Measurements from ENCODE around the gene GRAMD2B.
A peak's percentile ranks its signal among the peaks of the same experiment; 100 is the strongest.
"Not testable (repeated sequence)": the region's sequence is repeated elsewhere in the genome, so short reads cannot be mapped to it uniquely, and the experiment has no call there.

Gene GRAMD2B

DNA sequence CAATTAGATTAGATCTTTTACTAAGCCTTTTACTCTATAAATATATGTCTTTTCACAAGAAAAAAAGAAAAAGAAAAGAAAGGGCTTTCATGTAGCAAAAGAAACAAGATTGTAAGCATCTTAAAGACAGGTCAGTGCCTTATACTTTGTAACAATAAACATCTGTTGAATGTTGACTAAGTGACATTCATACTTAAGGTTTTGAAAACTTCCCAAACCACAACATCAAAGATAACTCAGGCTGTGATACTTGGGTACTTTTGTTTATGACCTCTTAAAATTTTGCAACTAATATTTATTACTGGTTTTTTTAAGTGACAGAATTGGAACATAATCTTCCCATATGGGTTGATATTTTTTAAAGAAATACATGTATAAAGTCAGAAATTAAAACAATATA lies 7.4 kb downstream of the GRAMD2B start:
- no peaks in the 10 kb centered on the region for H3K27me3 Mint-ChIP-seq
- H3K27ac Mint-ChIP-seq = no peak overlapping the region
- H3K4me1 Mint-ChIP-seq = peaks cover 4% of the 10 kb centered on the region
- CTCF ChIA-PET = no interaction called here
- no peak overlapping the region for H3K4me3 Mint-ChIP-seq
- H3K9me3 Mint-ChIP-seq = no peaks in the 10 kb centered on the region
- peaks cover 11% of the 10 kb centered on the region for H3K36me3 Mint-ChIP-seq
- no peak for DNase-seq

DNA sequence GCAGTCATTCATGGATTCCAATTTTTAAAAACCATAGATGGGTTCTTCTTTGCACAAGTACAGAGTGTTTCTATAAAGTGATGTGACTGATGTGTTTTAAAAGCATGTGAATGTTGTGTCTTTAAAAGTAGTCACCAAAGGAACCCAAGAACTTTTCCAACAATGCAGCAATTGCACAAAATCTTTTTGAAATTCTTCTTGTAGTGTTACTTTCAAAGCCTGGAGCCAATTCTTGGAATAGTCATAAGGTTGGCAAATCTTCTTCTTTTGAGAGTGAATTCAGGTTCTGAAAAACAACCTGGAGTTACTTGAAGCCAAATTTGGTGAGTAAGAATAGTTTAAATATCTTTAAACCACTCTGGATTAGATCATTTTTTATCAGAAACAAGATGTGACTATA lies 10.5 kb downstream of the GRAMD2B start:
- DNase-seq = no peak
- H3K27ac Mint-ChIP-seq = no peak overlapping the region
- H3K36me3 Mint-ChIP-seq = peaks cover 16% of the 10 kb centered on the region

DNA sequence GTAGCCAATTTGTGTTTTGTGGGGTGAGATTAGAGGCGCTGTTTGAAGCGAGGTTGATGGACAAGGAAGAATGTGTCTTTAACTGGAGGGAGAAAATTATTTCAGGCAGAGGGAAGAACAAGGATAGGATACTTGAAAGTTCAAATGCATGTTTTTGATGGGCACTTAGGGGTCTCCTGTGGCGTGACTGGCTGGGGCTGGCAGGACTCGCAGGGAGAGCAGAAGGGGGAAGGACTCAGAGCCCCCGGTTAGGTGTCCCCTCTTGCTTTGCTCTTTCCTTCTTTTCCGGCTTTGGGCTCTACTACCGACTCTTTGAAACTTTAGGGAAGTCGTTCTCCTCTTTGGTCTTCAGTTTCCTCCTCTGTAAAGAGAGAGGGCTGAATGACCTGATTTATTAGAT lies 12.1 kb downstream of the GRAMD2B start:
- Mint-ChIP-seq H3K4me3 (no peak overlapping the region), H3K36me3 (peaks cover 14% of the 10 kb centered on the region), H3K27ac (no peak overlapping the region), H3K27me3 (no peaks in the 10 kb centered on the region), H3K4me1 (peaks cover 5% of the 10 kb centered on the region), H3K9me3 (peaks cover under 1% of the 10 kb centered on the region)
- CTCF ChIA-PET = no interaction called here
- DNase-seq = no peak

More for the DNA sequence above, 10.5 kb downstream of the GRAMD2B start:
- CTCF ChIA-PET = interaction anchor here (1.5 kb wide), 1 partner anchor 66 kb away, joined by 4 read pairs; no protein-coding TSS in a partner anchor
- H3K27me3 Mint-ChIP-seq = no peaks in the 10 kb centered on the region
- peaks cover 5% of the 10 kb centered on the region for H3K4me1 Mint-ChIP-seq
- no peak overlapping the region for H3K4me3 Mint-ChIP-seq
- H3K9me3 Mint-ChIP-seq = no peaks in the 10 kb centered on the region

DNA sequence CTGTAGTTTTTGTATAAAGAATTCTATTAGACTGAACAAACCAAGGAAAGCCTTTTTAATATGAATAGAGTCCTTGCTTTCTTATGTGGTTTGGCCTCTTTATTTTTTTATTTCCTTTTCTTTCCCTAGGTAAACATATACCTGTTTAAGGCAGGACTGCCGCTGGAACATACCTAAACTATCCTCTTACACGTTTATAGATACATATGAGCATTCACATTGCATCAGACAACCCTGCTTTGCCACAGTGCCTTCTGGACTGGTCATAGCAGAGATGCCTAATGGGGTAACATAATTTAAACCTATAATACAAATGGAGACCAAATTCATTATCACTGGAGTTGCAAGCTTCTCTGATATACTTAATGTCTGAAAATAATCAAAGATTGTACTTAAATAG lies 12.5 kb downstream of the GRAMD2B start:
- Mint-ChIP-seq H3K4me1 (peaks cover 5% of the 10 kb centered on the region), H3K9me3 (peaks cover 3% of the 10 kb centered on the region), H3K36me3 (peaks cover 16% of the 10 kb centered on the region), H3K27ac (no peak overlapping the region), H3K27me3 (no peaks in the 10 kb centered on the region), H3K4me3 (no peak overlapping the region)
- CTCF ChIA-PET = no interaction called here
- DNase-seq = no peak

GRCh38 chr5:126437721-126438120 lies 14.5 kb downstream of the GRAMD2B start:
- CTCF ChIA-PET = no interaction called here
- Mint-ChIP-seq H3K27ac (no peak overlapping the region), H3K4me3 (no peak overlapping the region), H3K4me1 (peaks cover 5% of the 10 kb centered on the region), H3K9me3 (peaks cover 3% of the 10 kb centered on the region), H3K36me3 (peaks cover 16% of the 10 kb centered on the region), H3K27me3 (no peaks in the 10 kb centered on the region)
- DNase-seq = no peak

DNA sequence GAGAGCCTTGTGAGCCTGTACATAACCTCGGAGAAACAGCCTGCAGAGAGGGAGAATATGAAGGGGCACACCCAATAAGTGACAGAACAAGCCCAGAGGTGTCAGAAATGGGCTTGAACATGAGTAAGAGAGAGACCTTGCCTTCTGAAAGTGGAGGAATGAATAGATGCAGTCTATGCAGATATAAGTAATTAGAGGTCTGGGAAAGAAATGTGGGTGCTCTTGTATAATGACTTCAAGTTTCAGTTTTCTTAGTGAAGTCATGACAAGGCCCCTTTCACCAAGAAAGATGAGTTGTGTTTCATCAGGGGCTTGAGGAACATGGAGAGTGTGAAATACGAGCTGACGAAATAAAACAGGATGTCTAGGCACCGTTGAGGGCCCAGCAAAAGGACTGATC lies 15.1 kb downstream of the GRAMD2B start:
- CTCF ChIA-PET = no interaction called here
- H3K36me3 Mint-ChIP-seq = peaks cover 16% of the 10 kb centered on the region
- H3K4me1 Mint-ChIP-seq = peaks cover 9% of the 10 kb centered on the region
- no peaks in the 10 kb centered on the region for H3K27me3 Mint-ChIP-seq
- H3K9me3 Mint-ChIP-seq = peaks cover 3% of the 10 kb centered on the region
- DNase-seq = no peak
- H3K4me3 Mint-ChIP-seq = no peak overlapping the region
- H3K27ac Mint-ChIP-seq = no peak overlapping the region

GRCh38 chr5:126438868-126439267 lies 15.7 kb downstream of the GRAMD2B start:
- Mint-ChIP-seq H3K27ac (no peak overlapping the region), H3K27me3 (no peaks in the 10 kb centered on the region), H3K36me3 (peaks cover 16% of the 10 kb centered on the region), H3K4me1 (peaks cover 15% of the 10 kb centered on the region), H3K4me3 (no peak overlapping the region), H3K9me3 (peaks cover 3% of the 10 kb centered on the region)
- CTCF ChIA-PET = no interaction called here
- no peak for DNase-seq

- H3K27ac Mint-ChIP-seq, CTCF ChIA-PET, H3K27me3 Mint-ChIP-seq, H3K4me3 Mint-ChIP-seq, H3K9me3 Mint-ChIP-seq, DNase-seq: not testable (repeated sequence)
- Mint-ChIP-seq H3K4me1 (peaks cover 23% of the 10 kb centered on the region), H3K36me3 (peaks cover 19% of the 10 kb centered on the region)
Measured at GRCh38 chr5:126439724-126440123, 16.5 kb downstream of the GRAMD2B start.

DNA sequence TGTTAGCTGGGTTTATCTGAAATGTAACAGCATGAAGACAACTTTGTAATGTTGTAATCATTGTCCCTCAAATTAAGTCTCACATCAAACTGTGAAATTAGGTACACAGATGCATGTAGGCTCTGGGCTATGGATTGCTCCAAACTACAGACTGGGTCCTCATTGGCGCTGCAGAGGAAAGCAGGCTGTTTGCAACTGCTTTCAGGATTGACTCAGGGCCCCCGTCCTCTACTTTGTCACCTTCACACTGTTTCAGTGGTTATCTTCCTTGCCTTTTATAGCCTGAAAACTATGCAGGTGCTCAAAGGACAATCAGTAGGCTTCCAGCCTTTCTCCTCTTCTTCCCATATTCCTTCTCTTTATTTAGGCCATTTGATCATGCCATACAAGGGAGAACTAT lies 18.0 kb downstream of the GRAMD2B start:
- Mint-ChIP-seq H3K4me1 (peaks cover 37% of the 10 kb centered on the region), H3K4me3 (no peak overlapping the region), H3K36me3 (peaks cover 21% of the 10 kb centered on the region), H3K27me3 (no peaks in the 10 kb centered on the region), H3K27ac (no peak overlapping the region), H3K9me3 (peaks cover 6% of the 10 kb centered on the region)
- CTCF ChIA-PET = interaction anchor here (1.0 kb wide), 1 partner anchor 58 kb away, joined by 3 read pairs; no protein-coding TSS in a partner anchor
- no peak for DNase-seq

DNA sequence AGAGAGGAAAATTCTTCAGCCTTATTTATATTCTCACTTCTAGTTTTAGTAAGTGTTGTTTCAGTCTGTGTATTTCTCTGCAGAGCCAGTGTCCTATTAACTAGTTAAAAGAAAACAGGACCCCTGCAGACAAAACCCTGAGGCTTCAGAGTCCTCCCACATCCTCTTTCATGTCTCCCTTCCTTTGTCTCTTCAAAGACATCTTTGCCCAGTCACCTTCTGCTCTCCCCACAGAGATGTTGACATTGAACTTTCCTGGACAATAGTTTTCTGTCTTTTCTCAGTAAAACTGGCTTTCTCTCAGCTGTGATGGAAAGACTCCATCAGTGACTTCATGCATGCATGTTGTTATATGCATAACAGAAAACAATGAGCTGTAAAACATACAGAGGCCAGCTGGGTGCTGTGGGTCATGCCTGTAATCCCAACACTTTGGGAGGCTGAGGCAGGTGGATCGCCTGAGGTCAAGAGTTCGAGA lies 20.2 kb downstream of the GRAMD2B start:
- CTCF ChIA-PET = interaction anchor here (1.3 kb wide), 1 partner anchor 56 kb away, joined by 5 read pairs; no protein-coding TSS in a partner anchor
- Mint-ChIP-seq H3K36me3 (peaks cover 19% of the 10 kb centered on the region), H3K9me3 (peaks cover 6% of the 10 kb centered on the region), H3K4me1 (peaks cover 47% of the 10 kb centered on the region), H3K27me3 (no peaks in the 10 kb centered on the region), H3K4me3 (no peak overlapping the region), H3K27ac (peak overlapping the region; percentile 80)
- DNase-seq = no peak

DNA sequence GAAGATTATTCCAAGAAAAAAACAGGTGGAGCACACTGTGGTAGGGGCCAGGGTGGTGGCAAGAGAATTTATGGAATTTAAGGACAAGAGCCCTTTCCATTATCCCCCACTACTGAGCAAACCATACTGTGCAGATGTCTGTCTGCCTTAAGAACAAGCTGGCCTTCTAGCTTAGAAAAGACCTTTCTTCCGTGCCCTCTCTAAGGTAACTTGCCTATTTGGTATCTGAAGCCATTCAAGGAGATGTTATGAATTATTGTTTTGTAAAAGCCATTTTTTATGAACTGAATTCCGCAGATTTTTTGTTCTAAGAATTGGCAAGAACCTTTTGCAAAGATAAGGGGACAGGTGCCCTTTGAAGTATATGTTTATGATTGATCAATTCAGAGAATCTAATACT lies 20.9 kb downstream of the GRAMD2B start:
- Mint-ChIP-seq H3K4me1 (peaks cover 52% of the 10 kb centered on the region), H3K27ac (no peak overlapping the region), H3K36me3 (peaks cover 15% of the 10 kb centered on the region), H3K9me3 (peaks cover 6% of the 10 kb centered on the region), H3K4me3 (no peak overlapping the region), H3K27me3 (no peaks in the 10 kb centered on the region)
- CTCF ChIA-PET = interaction anchor here (1.3 kb wide), 1 partner anchor 56 kb away, joined by 5 read pairs; no protein-coding TSS in a partner anchor
- no peak for DNase-seq

- no peak overlapping the region for H3K4me3 Mint-ChIP-seq
- H3K4me1 Mint-ChIP-seq = peaks cover 65% of the 10 kb centered on the region
- H3K9me3 Mint-ChIP-seq = peaks cover 3% of the 10 kb centered on the region
- no peak for DNase-seq
- CTCF ChIA-PET = interaction anchor here (1.6 kb wide), 1 partner anchor 23 kb away, joined by 4 read pairs; the partner anchor contains the start of gene GRAMD2B
- peaks cover 14% of the 10 kb centered on the region for H3K36me3 Mint-ChIP-seq
- peak overlapping the region; percentile 25 for H3K27ac Mint-ChIP-seq
- H3K27me3 Mint-ChIP-seq = no peaks in the 10 kb centered on the region
Measured at GRCh38 chr5:126445502-126446174, 22.4 kb downstream of the GRAMD2B start.

- CTCF ChIA-PET = interaction anchor here (1.0 to 3.3 kb wide), 3 partner anchors 18 to 53 kb away, joined by 3 to 14 read pairs (median 4); partner anchors contain the start of gene GRAMD2B
- no peaks in the 10 kb centered on the region for H3K27me3 Mint-ChIP-seq
- peaks cover 3% of the 10 kb centered on the region for H3K9me3 Mint-ChIP-seq
- H3K4me1 Mint-ChIP-seq = peaks cover 76% of the 10 kb centered on the region
- H3K36me3 Mint-ChIP-seq = peaks cover 14% of the 10 kb centered on the region
- no peak overlapping the region for H3K4me3 Mint-ChIP-seq
- peak; percentile 39 for DNase-seq
- H3K27ac Mint-ChIP-seq = peak overlapping the region; percentile 57
Measured at GRCh38 chr5:126446498-126447224, 23.5 kb downstream of the GRAMD2B start.

- Mint-ChIP-seq H3K9me3 (peaks cover 3% of the 10 kb centered on the region), H3K27ac (peak overlapping the region; percentile 79), H3K36me3 (peaks cover 18% of the 10 kb centered on the region), H3K4me3 (no peak overlapping the region), H3K4me1 (peaks cover 79% of the 10 kb centered on the region), H3K27me3 (no peaks in the 10 kb centered on the region)
- CTCF ChIA-PET = interaction anchor here (3.3 kb wide), 1 partner anchor 51 kb away, joined by 14 read pairs; no protein-coding TSS in a partner anchor
- DNase-seq = no peak
Measured at GRCh38 chr5:126448720-126449119, 25.5 kb downstream of the GRAMD2B start.

Data from activated naive CD4-positive, alpha-beta T cell treated with anti-CD3 and anti-CD28 coated beads, Interleukin-2, amount 10 ng/mL, durations not matched to agents 7 days and 5 days (primary cell).